PC-3 (cell line): Measurements from ENCODE around the gene POLR2E. TPM values are rescaled to one million over a fixed set of nuclear protein-coding genes. Genes with fewer than 3 reads are reported as not detected.

ENCODE experiments used
- ATAC-seq: fragments of 200-7000 bp; cut with Tn5 transposase; 2 replicates; pipeline ENCODE4 v1.9.1; 2020; ENCODE audit warnings: mild to moderate bottlenecking, moderate library complexity
- BruUV-seq: library from RNA; stranded (reverse); fragments of 400-500 nt; replicated peaks from 2 replicates; lab custom pipeline; 2021; lab: Mats Ljungman, UMichigan
- CTCF ChIA-PET: fragments of 300-600 bp; sonication (Branson Sonifier 250); formaldehyde crosslinking; loops from one replicate; lab custom pipeline; 2022; ENCODE audit warnings: antibody characterized with exemption; lab: Charles Lee
- POLR2A ChIA-PET: fragments of 300-600 bp; sonication (Branson Sonifier 250); formaldehyde crosslinking; loops from one replicate; lab custom pipeline; 2022; ENCODE audit warnings: antibody characterized with exemption; ENCODE audit not compliant: unreplicated experiment; lab: Charles Lee
- DNase-seq: peaks from one replicate; pipeline ENCODE4 v3.0.0-alpha.2; 2015
- H2AFZ ChIP-seq: fragments of 300-600 bp; sonication (generic); 2 replicates; pipeline ENCODE4 v1.6.0; 2016; ENCODE audit warnings: antibody characterized with exemption, low read length
- H3F3A ChIP-seq: fragments of 300-600 bp; sonication (generic); one replicate; pipeline ENCODE4 v1.6.0; 2017; ENCODE audit warnings: antibody characterized with exemption, low read length, control low read depth, mild to moderate bottlenecking; ENCODE audit not compliant: unreplicated experiment
- H3K27ac ChIP-seq: fragments of 300-600 bp; sonication (generic); 2 replicates; pipeline ENCODE4 v1.5.1; 2016; ENCODE audit warnings: mild to moderate bottlenecking, low read length
- H3K27me3 ChIP-seq: fragments of 300-600 bp; sonication (generic); 2 replicates; pipeline ENCODE4 v1.6.1; 2016; ENCODE audit warnings: low read length, mixed read lengths
- H3K36me3 ChIP-seq: fragments of 300-600 bp; sonication (generic); 2 replicates; pipeline ENCODE4 v1.6.1; 2016; ENCODE audit warnings: low read depth, mixed run types, low read length, mixed read lengths
- H3K4me1 ChIP-seq: fragments of 300-600 bp; sonication (generic); 2 replicates; pipeline ENCODE4 v1.5.1; 2016; ENCODE audit warnings: low read length; ENCODE audit not compliant: insufficient read depth
- H3K4me2 ChIP-seq: fragments of 300-600 bp; sonication (generic); 2 replicates; pipeline ENCODE4 v1.6.0; 2016; ENCODE audit warnings: low read length
- H3K4me3 ChIP-seq: fragments of 300-600 bp; sonication (generic); 2 replicates; pipeline ENCODE4 v1.5.1; 2016; ENCODE audit warnings: mild to moderate bottlenecking, low read length, mixed read lengths
- H3K79me2 ChIP-seq: fragments of 300-600 bp; sonication (generic); 2 replicates; pipeline ENCODE4 v1.6.1; 2017; ENCODE audit warnings: low read length, mixed read lengths
- H3K9ac ChIP-seq: fragments of 300-600 bp; sonication (generic); 2 replicates; pipeline ENCODE4 v1.6.0; 2016; ENCODE audit warnings: mild to moderate bottlenecking, low read length
- H3K9me2 ChIP-seq: fragments of 300-600 bp; sonication (generic); replicated peaks from 2 replicates; pipeline ENCODE4 v1.6.1; 2016; ENCODE audit warnings: mixed run types, low read length, mixed read lengths
- H3K9me3 ChIP-seq: fragments of 300-600 bp; sonication (generic); 2 replicates; pipeline ENCODE4 v1.6.1; 2016; ENCODE audit warnings: low read length, mixed read lengths
- H4K20me1 ChIP-seq: fragments of 300-600 bp; sonication (generic); 2 replicates; pipeline ENCODE4 v1.6.1; 2016; ENCODE audit warnings: low read length, mixed read lengths
- EZH2 ChIP-seq: fragments of 300-600 bp; sonication (generic); IDR thresholded peaks from one replicate; pipeline ENCODE4 v1.6.1; 2017; ENCODE audit warnings: antibody characterized with exemption, mild to moderate bottlenecking, low read length; ENCODE audit not compliant: unreplicated experiment
- EZH2phosphoT487 ChIP-seq: fragments of 300-600 bp; sonication (generic); IDR thresholded peaks from 2 replicates; pipeline ENCODE4 v1.6.1; 2018; ENCODE audit warnings: mild to moderate bottlenecking, antibody characterized with exemption, low read length, borderline replicate concordance
- intact Hi-C: fragments of 100-400 bp; cut with micrococcal nuclease; formaldehyde crosslinking; loops from 2 replicates; pipeline ENCODE4 v1.9.0; 2023
- total RNA-seq: library from RNA; depleted of rRNA; stranded (reverse); fragments of >200 nt; gene quantifications from 2 replicates; pipeline ENCODE4 v1.2.3, GENCODE V29; 2014
- TF ChIP-seq, protein P1 (sequence below): fragments of 300-600 bp; sonication (generic); conservative IDR thresholded peaks from 2 replicates; pipeline ENCODE4 v1.5.1; 2017; ENCODE audit warnings: antibody characterized with exemption, low read depth, mild to moderate bottlenecking, low read length

The POLR2E gene
- total RNA-seq, 1 experiment from 2014 or later = 375 TPM

DNA sequence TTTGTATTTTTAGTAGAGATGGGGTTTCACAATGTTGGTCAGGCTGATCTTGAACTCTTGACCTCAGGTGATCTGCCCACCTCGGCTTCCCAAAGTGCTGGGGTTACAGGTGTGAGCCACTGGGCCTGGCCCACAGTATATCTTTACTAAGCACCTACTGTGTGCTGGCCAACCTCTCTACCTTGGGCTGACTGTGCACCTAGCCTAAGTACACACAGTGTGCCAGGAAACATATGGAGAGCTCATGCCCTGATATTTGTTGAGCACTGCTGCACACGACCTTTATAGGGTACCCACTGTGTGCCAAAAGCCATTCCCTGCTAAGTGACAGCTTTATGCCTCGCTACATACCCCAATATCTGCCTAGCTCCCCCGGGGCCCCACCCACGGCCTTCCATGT lies 34.5 kb downstream of the POLR2E start:
- ChIA-PET POLR2A (no interaction called here), CTCF (no interaction called here)
- DNase-seq (no peak), ATAC-seq (no peak)
- no TSS peak for BruUV-seq
- H3K36me3 ChIP-seq = peaks cover 27% of the 10 kb centered on the region
- intact Hi-C loops = no loop called here
- no peak overlapping the region for H3K9ac ChIP-seq
- H2AFZ ChIP-seq = no peak overlapping the region
- H3K27me3 ChIP-seq = no peaks in the 10 kb centered on the region
- H3K4me2 ChIP-seq = no peak overlapping the region
- peaks cover 7% of the 10 kb centered on the region for H3K4me1 ChIP-seq
- no peaks in the 10 kb centered on the region for H3K79me2 ChIP-seq
- H3K4me3 ChIP-seq = no peak overlapping the region
- H4K20me1 ChIP-seq = no peaks in the 10 kb centered on the region
- no peak overlapping the region for H3K27ac ChIP-seq
- TF ChIP-seq EZH2phosphoT487 (no peak), EZH2 (no peak)
- TF ChIP-seq, protein P1, sequence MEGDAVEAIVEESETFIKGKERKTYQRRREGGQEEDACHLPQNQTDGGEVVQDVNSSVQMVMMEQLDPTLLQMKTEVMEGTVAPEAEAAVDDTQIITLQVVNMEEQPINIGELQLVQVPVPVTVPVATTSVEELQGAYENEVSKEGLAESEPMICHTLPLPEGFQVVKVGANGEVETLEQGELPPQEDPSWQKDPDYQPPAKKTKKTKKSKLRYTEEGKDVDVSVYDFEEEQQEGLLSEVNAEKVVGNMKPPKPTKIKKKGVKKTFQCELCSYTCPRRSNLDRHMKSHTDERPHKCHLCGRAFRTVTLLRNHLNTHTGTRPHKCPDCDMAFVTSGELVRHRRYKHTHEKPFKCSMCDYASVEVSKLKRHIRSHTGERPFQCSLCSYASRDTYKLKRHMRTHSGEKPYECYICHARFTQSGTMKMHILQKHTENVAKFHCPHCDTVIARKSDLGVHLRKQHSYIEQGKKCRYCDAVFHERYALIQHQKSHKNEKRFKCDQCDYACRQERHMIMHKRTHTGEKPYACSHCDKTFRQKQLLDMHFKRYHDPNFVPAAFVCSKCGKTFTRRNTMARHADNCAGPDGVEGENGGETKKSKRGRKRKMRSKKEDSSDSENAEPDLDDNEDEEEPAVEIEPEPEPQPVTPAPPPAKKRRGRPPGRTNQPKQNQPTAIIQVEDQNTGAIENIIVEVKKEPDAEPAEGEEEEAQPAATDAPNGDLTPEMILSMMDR = no peak
- no peaks in the 10 kb centered on the region for H3K9me2 ChIP-seq
- peaks cover 9% of the 10 kb centered on the region for H3K9me3 ChIP-seq
- H3F3A ChIP-seq = no peaks in the 10 kb centered on the region

DNA sequence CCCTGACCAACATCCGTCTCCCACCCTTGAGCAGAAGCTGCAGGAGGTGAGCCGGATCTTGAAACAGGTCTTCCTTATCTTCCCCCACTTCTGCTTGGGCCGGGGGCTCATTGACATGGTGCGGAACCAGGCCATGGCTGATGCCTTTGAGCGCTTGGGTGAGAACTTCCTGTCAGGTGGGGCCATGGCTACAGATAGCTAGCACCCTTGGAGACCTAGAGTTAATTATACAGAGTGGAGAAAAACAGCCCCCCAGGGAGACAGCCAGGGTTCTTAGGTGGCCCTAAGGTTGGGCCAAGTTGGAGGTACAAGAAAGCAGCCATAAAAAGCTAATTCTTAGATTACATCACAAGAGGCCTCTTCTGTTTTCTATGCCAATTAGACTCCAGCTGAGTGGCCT lies 37.1 kb downstream of the POLR2E start:
- CTCF ChIA-PET = no interaction called here
- intact Hi-C loops = no loop called here

DNA sequence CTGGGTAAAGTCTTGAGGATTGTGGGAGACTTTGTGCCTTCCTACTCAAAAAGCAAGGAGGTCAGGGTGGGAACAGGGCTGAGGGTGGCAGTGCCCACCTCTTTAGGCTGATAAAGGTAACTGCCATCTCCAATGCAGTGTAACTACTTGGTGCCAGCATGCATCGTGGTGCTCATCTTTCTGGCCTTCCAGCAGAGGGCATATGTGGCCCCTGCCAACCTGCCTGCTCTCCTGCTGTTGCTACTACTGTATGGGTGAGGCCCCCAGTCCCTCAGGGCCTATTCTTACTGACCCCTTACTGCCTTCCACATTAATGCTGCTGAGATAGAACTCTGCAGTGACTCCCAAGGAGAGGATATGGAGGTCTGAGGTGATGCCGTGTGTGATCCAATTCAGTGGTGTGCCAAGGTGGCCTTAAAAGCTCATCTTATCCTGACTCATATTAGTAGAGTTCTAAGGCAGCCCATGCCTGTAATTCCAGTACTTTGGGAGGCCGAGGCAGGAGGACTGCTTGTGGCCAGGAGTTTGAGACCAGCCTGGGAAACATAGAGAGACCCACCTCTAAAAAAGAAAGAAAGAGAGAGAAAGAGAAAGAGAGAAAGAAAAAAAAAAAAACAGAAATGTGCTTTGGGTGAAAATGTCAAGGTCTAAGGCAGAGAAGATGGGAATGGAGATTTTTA lies 37.9 kb downstream of the POLR2E start:
- intact Hi-C loops = no loop called here
- Histone ChIP-seq H3K27me3 (no peaks in the 10 kb centered on the region), H3K27ac (no peak overlapping the region), H3K9me3 (peaks cover 9% of the 10 kb centered on the region), H3K4me3 (no peak overlapping the region), H3K4me2 (no peak overlapping the region), H3K9ac (no peak overlapping the region), H3K79me2 (no peaks in the 10 kb centered on the region), H3K9me2 (no peaks in the 10 kb centered on the region), H3K4me1 (no peaks in the 10 kb centered on the region), H2AFZ (no peak overlapping the region), H3K36me3 (peaks cover 27% of the 10 kb centered on the region), H3F3A (no peaks in the 10 kb centered on the region), H4K20me1 (no peaks in the 10 kb centered on the region)
- ATAC-seq = no peak
- ChIA-PET POLR2A (no interaction called here), CTCF (no interaction called here)
- TF ChIP-seq EZH2phosphoT487 = no peak
- TF ChIP-seq, protein P1 = peak; percentile 22
- peak; percentile 19 for DNase-seq
- BruUV-seq = no TSS peak

More for the DNA sequence above, 37.1 kb downstream of the POLR2E start:
- BruUV-seq = no TSS peak
- H3K79me2 ChIP-seq = no peaks in the 10 kb centered on the region
- peaks cover 27% of the 10 kb centered on the region for H3K36me3 ChIP-seq
- ATAC-seq (no peak), DNase-seq (no peak)
- peaks cover 9% of the 10 kb centered on the region for H3K9me3 ChIP-seq
- H3K4me2 ChIP-seq = no peak overlapping the region
- H2AFZ ChIP-seq = no peak overlapping the region
- H3K4me1 ChIP-seq = no peaks in the 10 kb centered on the region
- no peaks in the 10 kb centered on the region for H3K9me2 ChIP-seq
- H3K9ac ChIP-seq = no peak overlapping the region
- H4K20me1 ChIP-seq = no peaks in the 10 kb centered on the region
- H3K4me3 ChIP-seq = no peak overlapping the region
- POLR2A ChIA-PET = no interaction called here
- H3F3A ChIP-seq = no peaks in the 10 kb centered on the region
- no peak overlapping the region for H3K27ac ChIP-seq
- TF ChIP-seq EZH2phosphoT487 = no peak
- TF ChIP-seq, protein P1 = no peak
- TF ChIP-seq EZH2 = no peak
- H3K27me3 ChIP-seq = no peaks in the 10 kb centered on the region
